SK-N-SH (cell line): ENCODE data around the gene ANO4. TPM values are rescaled to one million over a fixed set of nuclear protein-coding genes. Genes with fewer than 3 reads are reported as not detected.

Source experiments
- CTCF ChIA-PET: fragments of 300-600, 350-600 bp; formaldehyde crosslinking; extraction: SDS; loops from one replicate; lab custom pipeline; 2021; lab: Yijun Ruan, JAX
- POLR2A ChIA-PET: fragments of 350-600 bp; sonication (Branson Sonifier 250); formaldehyde crosslinking; extraction: SDS; loops from one replicate; lab custom pipeline; 2020; ENCODE audit warnings: antibody characterized with exemption, inconsistent platforms; lab: Yijun Ruan, JAX
- DNase-seq: peaks from one replicate; pipeline ENCODE4 v3.0.0; 2012
- H2AFZ ChIP-seq: fragments of 200-600 bp; sonication (generic); 2 replicates; pipeline ENCODE4 v1.8.1; 2016; ENCODE audit warnings: antibody characterized with exemption, mild to moderate bottlenecking, low read depth
- H3F3A ChIP-seq: fragments of 200-600 bp; sonication (generic); replicated peaks from 2 replicates; pipeline ENCODE3; 2016; ENCODE audit warnings: antibody characterized with exemption, mild to moderate bottlenecking; ENCODE audit not compliant: insufficient read depth
- H3K27ac ChIP-seq, 2 experiments: fragments of 200-500 bp in 1 of 2; fragments of 200-600 bp in 1 of 2; sonication (Bioruptor generic) in 1 of 2; sonication (generic), shearing (Covaris generic) in 1 of 2; 2 replicates each; pipeline versions ENCODE4 v1.5.1 to v1.6.1; 2014 to 2016; ENCODE audit warnings: low read depth in 2 of 2, inconsistent platforms in 1 of 2, low read length in 1 of 2, mild to moderate bottlenecking in 1 of 2, mixed read lengths in 1 of 2
- H3K27me3 ChIP-seq: fragments of 200-600 bp; sonication (generic), shearing (Covaris generic); 2 replicates; pipeline ENCODE4 v1.6.1; 2016; ENCODE audit warnings: mixed run types; ENCODE audit not compliant: insufficient read depth
- H3K36me3 ChIP-seq, 2 experiments: fragments of 200-500 bp in 1 of 2; fragments of 200-600 bp in 1 of 2; sonication (Bioruptor generic) in 1 of 2; sonication (generic) in 1 of 2; replicated peaks in 1 of 2; 2 replicates each; pipeline versions ENCODE3 to v1.5.1; 2014 to 2016; ENCODE audit warnings: low read length in 1 of 2, mild to moderate bottlenecking in 1 of 2; ENCODE audit not compliant: insufficient read depth in 2 of 2, control insufficient read depth in 1 of 2
- H3K4me1 ChIP-seq, 2 experiments: fragments of 200-500 bp in 1 of 2; fragments of 200-600 bp in 1 of 2; sonication (Bioruptor generic) in 1 of 2; sonication (generic), shearing (Covaris generic) in 1 of 2; 2 replicates each; pipeline versions ENCODE4 v1.5.1 to v1.6.1; 2014 to 2016; ENCODE audit warnings: low read depth in 1 of 2, low read length in 1 of 2, mixed run types in 1 of 2; ENCODE audit not compliant: insufficient read depth in 2 of 2, control insufficient read depth in 1 of 2
- H3K4me2 ChIP-seq: fragments of 200-600 bp; sonication (generic), shearing (Covaris generic); 2 replicates; pipeline ENCODE4 v1.6.1; 2017; ENCODE audit warnings: mixed run types
- H3K4me3 ChIP-seq, 2 experiments: fragments of 200-500 bp in 1 of 2; fragments of 200-600 bp in 1 of 2; sonication (Bioruptor generic) in 1 of 2; sonication (generic), shearing (Covaris generic) in 1 of 2; 2 replicates each; pipeline versions ENCODE4 v1.5.1 to v1.8.1; 2014 to 2016; ENCODE audit warnings: low read depth in 2 of 2, inconsistent platforms in 1 of 2, low read length in 1 of 2, mild to moderate bottlenecking in 1 of 2, mixed read lengths in 1 of 2, moderate library complexity in 1 of 2
- H3K79me2 ChIP-seq: fragments of 200-600 bp; sonication (generic); 2 replicates; pipeline ENCODE4 v1.8.1; 2017; ENCODE audit warnings: mild to moderate bottlenecking; ENCODE audit not compliant: insufficient read depth
- H3K9ac ChIP-seq: fragments of 200-600 bp; sonication (generic); 2 replicates; pipeline ENCODE4 v1.6.1; 2017; ENCODE audit warnings: mixed run types
- H3K9me2 ChIP-seq: fragments of 200-600 bp; sonication (generic); 2 replicates; pipeline ENCODE4 v1.6.1; 2017; ENCODE audit warnings: mixed run types
- H3K9me3 ChIP-seq: fragments of 200-600 bp; sonication (generic); 2 replicates; pipeline ENCODE4 v1.6.1; 2017; ENCODE audit warnings: mixed run types, mild to moderate bottlenecking, moderate library complexity
- H4K20me1 ChIP-seq: fragments of 200-600 bp; sonication (generic); 2 replicates; pipeline ENCODE4 v1.6.1; 2017; ENCODE audit warnings: mild to moderate bottlenecking, mixed run types; ENCODE audit not compliant: insufficient read depth
- CHD2 ChIP-seq: fragments of 150-350 bp; IDR thresholded peaks from 2 replicates; pipeline ENCODE4 v1.6.1; 2018; ENCODE audit warnings: low read length; ENCODE audit not compliant: partially characterized antibody
- FOSL2 ChIP-seq: IDR thresholded peaks from 2 replicates; pipeline ENCODE4 v1.4.0; 2012; ENCODE audit warnings: low read depth, mild to moderate bottlenecking, moderate library complexity, borderline replicate concordance
- NFIC ChIP-seq: IDR thresholded peaks from 2 replicates; pipeline ENCODE4 v1.4.0; 2012; ENCODE audit warnings: borderline replicate concordance
- TCF12 ChIP-seq: IDR thresholded peaks from 2 replicates; pipeline ENCODE4 v1.4.0; 2012
- WGBS: methylation state at CpG from one replicate; pipeline ENCODE4 v1.1.6; 2017; ENCODE audit warnings: low lambda C conversion rate; 5-methylcytosine and 5-hydroxymethylcytosine counted together
- polyA plus RNA-seq, 3 experiments: library from polyadenylated mRNA; depleted of rRNA; stranded (reverse); fragments of >200 nt; gene quantifications; 2 replicates each; pipeline ENCODE4 v1.2.3, GENCODE V29; 2012
- TF ChIP-seq, protein P1 (sequence below): fragments of 150-350 bp; IDR thresholded peaks from 2 replicates; pipeline ENCODE4 v1.6.1; 2017; ENCODE audit warnings: antibody characterized with exemption, low read length, low read depth, borderline replicate concordance
- TF ChIP-seq, protein P2 (sequence below): IDR thresholded peaks from 2 replicates; pipeline ENCODE4 v1.4.0; 2012; ENCODE audit warnings: low read depth, borderline replicate concordance
- TF ChIP-seq, protein P3 (sequence below): fragments of 150-350 bp; IDR thresholded peaks from 2 replicates; pipeline ENCODE4 v1.6.1; 2016; ENCODE audit warnings: mild to moderate bottlenecking, low read depth, low read length
- TF ChIP-seq, protein P4 (sequence below): IDR thresholded peaks from 2 replicates; pipeline ENCODE4 v1.4.0; 2012; ENCODE audit warnings: low read depth

Gene ANO4
- polyA plus RNA-seq, 1 of the 3 experiments (the other 2 are of a cell fraction): 9.4 TPM

DNA sequence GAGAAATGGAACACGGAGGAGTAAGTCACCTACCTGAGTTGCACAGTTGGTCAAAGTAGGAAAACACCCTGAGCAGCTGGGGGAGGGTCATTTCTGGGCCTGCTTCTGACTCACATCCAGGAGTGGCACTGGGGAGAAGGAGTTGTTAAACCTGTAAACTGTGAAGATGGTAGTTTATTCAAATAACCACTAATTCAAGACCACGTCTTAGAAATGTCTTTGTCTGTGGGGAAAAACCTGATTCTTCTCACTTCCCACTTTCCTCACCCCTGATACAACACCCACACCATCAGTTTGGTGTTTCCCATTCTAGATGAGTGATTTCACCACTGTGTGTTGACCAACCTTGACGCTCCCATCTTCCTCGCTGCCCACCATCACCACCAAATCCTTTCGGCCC lies 207.1 kb downstream of the ANO4 start (continued):
- TF ChIP-seq, protein P1, sequence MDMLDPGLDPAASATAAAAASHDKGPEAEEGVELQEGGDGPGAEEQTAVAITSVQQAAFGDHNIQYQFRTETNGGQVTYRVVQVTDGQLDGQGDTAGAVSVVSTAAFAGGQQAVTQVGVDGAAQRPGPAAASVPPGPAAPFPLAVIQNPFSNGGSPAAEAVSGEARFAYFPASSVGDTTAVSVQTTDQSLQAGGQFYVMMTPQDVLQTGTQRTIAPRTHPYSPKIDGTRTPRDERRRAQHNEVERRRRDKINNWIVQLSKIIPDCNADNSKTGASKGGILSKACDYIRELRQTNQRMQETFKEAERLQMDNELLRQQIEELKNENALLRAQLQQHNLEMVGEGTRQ: no peak
- no peak for TF ChIP-seq CHD2
- TF ChIP-seq, protein P2, sequence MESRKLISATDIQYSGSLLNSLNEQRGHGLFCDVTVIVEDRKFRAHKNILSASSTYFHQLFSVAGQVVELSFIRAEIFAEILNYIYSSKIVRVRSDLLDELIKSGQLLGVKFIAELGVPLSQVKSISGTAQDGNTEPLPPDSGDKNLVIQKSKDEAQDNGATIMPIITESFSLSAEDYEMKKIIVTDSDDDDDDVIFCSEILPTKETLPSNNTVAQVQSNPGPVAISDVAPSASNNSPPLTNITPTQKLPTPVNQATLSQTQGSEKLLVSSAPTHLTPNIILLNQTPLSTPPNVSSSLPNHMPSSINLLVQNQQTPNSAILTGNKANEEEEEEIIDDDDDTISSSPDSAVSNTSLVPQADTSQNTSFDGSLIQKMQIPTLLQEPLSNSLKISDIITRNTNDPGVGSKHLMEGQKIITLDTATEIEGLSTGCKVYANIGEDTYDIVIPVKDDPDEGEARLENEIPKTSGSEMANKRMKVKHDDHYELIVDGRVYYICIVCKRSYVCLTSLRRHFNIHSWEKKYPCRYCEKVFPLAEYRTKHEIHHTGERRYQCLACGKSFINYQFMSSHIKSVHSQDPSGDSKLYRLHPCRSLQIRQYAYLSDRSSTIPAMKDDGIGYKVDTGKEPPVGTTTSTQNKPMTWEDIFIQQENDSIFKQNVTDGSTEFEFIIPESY: no peak
- TF ChIP-seq FOSL2: no peak

DNA sequence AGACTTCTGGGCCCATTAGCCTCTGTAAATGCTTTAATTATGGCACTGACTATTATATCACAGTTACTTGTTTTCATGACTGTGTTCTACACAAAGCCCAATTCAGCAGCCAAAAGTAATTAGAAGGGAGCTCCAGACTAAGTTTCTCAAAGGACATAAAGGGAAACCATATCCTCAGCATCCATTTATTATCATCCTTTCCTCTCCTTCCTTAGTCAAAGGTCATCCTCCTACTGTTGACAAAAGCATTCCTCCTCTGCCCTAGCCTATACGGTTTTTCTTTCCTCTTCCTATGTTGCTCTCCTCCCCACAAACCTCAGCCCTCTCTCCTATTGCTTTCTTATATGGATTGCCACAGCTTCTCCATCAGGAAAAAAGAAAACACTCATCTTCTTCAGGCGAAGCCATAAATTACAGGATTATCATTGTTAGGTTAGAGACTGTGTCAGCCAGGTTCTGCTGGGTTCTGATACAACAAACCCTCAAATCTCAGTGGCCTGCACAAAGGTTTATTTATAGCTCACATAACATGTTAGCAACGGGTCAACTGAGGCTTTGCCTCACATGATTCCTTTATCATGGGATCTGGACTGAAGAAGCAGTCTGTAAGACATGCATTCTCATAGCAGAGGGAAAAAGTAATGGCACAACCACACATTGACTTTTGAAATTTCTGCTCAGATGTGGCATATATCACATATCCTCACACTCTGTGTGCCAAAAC lies 208.3 kb downstream of the ANO4 start:
- no peak overlapping the region for H3K4me2 ChIP-seq
- H2AFZ ChIP-seq: no peak overlapping the region
- no peaks in the 10 kb centered on the region for H3K9me3 ChIP-seq
- TF ChIP-seq, protein P2: no peak
- TF ChIP-seq, protein P3, sequence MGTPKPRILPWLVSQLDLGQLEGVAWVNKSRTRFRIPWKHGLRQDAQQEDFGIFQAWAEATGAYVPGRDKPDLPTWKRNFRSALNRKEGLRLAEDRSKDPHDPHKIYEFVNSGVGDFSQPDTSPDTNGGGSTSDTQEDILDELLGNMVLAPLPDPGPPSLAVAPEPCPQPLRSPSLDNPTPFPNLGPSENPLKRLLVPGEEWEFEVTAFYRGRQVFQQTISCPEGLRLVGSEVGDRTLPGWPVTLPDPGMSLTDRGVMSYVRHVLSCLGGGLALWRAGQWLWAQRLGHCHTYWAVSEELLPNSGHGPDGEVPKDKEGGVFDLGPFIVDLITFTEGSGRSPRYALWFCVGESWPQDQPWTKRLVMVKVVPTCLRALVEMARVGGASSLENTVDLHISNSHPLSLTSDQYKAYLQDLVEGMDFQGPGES: no peak
- TF ChIP-seq FOSL2 (no peak), TCF12 (no peak), NFIC (no peak)
- TF ChIP-seq, protein P4, sequence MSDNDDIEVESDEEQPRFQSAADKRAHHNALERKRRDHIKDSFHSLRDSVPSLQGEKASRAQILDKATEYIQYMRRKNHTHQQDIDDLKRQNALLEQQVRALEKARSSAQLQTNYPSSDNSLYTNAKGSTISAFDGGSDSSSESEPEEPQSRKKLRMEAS: no peak
- H3F3A ChIP-seq: peaks cover 5% of the 10 kb centered on the region
- H3K79me2 ChIP-seq: no peaks in the 10 kb centered on the region
- WGBS: 33% methylated on average over 3 of the region's 3 CpGs
- no peaks in the 10 kb centered on the region for H3K9me2 ChIP-seq
- no peak for DNase-seq
- no peaks in the 10 kb centered on the region for H3K4me1 ChIP-seq
- ChIA-PET CTCF (no interaction called here), POLR2A (no interaction called here)
- H3K27me3 ChIP-seq: no peaks in the 10 kb centered on the region
- H3K9ac ChIP-seq: no peak overlapping the region
- H3K27ac ChIP-seq: no peak overlapping the region
- H4K20me1 ChIP-seq: no peaks in the 10 kb centered on the region
- peaks cover 0 to 2% of the 10 kb centered on the region in 2 experiments for H3K36me3 ChIP-seq
- H3K4me3 ChIP-seq: no peak overlapping the region
